AG09309 (cell line): Measurements from ENCODE around the gene IL6.

Experiments used
- DNase-seq: peaks from one replicate; pipeline ENCODE4 v3.0.0-alpha.2; 2010; ENCODE audit warnings: low read depth
- H3K4me3 ChIP-seq: 2 replicates; pipeline ENCODE4 v1.5.1; 2011; ENCODE audit warnings: mild to moderate bottlenecking, low read depth, low read length, moderate library complexity; ENCODE audit not compliant: control insufficient read depth
- CTCF ChIP-seq: IDR thresholded peaks from 2 replicates; pipeline ENCODE4 v1.5.1; 2011; ENCODE audit warnings: mild to moderate bottlenecking, low read depth, low read length, inconsistent platforms; ENCODE audit not compliant: insufficient read depth, control insufficient read depth; ENCODE audit errors: missing control alignments

IL6 gene

GRCh38 chr7:22709857-22710256 is 17.1 kb upstream of the IL6 start:
- no peak for TF ChIP-seq CTCF
- no peak overlapping the region for H3K4me3 ChIP-seq
- no peak for DNase-seq

GRCh38 chr7:22712999-22713398 is 14.0 kb upstream of the IL6 start:
- H3K4me3 ChIP-seq: no peak overlapping the region
- no peak for DNase-seq
- no peak for TF ChIP-seq CTCF

- DNase-seq: no peak
- no peak overlapping the region for H3K4me3 ChIP-seq
- no peak for TF ChIP-seq CTCF
These were observed 13.5 kb upstream of the IL6 start for GRCh38 chr7:22713463-22713862.

GRCh38 chr7:22715969-22716368 is 11.0 kb upstream of the IL6 start:
- H3K4me3 ChIP-seq: no peak overlapping the region
- TF ChIP-seq CTCF: no peak

GRCh38 chr7:22717760-22718159 is 9.2 kb upstream of the IL6 start:
- no peak overlapping the region for H3K4me3 ChIP-seq
- no peak for TF ChIP-seq CTCF
- no peak for DNase-seq

More at GRCh38 chr7:22715969-22716368, 11.0 kb upstream of the IL6 start:
- no peak for DNase-seq

GRCh38 chr7:22718200-22718711 is 8.7 kb upstream of the IL6 start:
- no peak overlapping the region for H3K4me3 ChIP-seq
- TF ChIP-seq CTCF: no peak
- peak; percentile 88 for DNase-seq
